GM19025 (cell line): ENCODE results near the gene ELF3.
"Not testable (repeated sequence)": the region's sequence is repeated elsewhere in the genome, so short reads cannot be mapped to it uniquely, and the experiment has no call there.

Experiments
- ATAC-seq: cut with Tn5 transposase; IDR thresholded peaks from one replicate; pipeline ENCODE4 v1.9.1; 2021; ENCODE audit warnings: mild to moderate bottlenecking, low read depth, moderate library complexity; ENCODE audit not compliant: unreplicated experiment

Gene ELF3

DNA sequence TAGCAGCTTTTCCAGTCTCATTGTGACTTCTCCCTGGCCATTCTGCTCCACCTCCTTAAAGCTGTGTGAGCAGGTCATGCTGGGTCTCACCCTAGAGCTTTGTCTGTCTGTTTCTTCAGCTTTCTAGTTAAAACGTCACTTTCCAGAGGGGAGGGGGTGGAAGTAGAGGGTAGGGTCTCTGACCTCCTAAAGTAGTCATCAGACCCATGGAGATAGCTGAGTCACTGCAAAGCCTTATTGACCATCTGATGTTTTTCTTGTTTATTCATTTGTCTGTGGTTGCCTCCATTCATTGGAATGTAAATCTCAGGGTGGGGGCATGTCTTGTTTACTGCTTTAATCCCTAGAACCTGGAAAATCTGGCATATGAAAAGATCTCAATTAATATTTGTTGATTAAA is 52.7 kb downstream of the ELF3 start:
- ATAC-seq: no peak

DNA sequence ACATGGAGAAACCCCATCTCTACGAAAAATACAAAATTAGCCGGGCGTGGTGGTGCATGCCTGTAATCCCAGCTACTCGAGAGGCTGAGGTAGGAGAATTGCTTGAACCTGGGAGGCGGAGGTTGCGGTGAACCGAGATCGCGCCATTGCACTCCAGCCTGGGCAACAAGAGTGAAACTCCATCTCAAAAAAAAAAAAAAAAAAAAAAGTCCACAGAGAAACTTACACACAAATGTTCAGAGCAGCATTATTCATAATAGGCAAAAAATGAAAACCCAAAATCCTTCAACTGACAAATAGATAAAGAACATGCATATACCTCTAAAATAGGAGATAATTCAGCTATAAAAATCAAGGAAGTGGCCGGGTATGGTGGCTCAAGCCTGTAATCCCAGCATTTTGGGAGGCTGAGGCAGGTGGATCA is 54.5 kb downstream of the ELF3 start:
- not testable (repeated sequence) for ATAC-seq
